ENCODE results near the gene AP3S1. TPM values are rescaled to one million over a fixed set of nuclear protein-coding genes. Genes with fewer than 3 reads are reported as not detected.

Gene AP3S1
- total RNA-seq, 2 experiments from 2014 or later = 102 to 107 TPM

- peaks cover 66% of the 10 kb centered on the region for H3K27me3 Mint-ChIP-seq
- TF ChIP-seq, protein P1, sequence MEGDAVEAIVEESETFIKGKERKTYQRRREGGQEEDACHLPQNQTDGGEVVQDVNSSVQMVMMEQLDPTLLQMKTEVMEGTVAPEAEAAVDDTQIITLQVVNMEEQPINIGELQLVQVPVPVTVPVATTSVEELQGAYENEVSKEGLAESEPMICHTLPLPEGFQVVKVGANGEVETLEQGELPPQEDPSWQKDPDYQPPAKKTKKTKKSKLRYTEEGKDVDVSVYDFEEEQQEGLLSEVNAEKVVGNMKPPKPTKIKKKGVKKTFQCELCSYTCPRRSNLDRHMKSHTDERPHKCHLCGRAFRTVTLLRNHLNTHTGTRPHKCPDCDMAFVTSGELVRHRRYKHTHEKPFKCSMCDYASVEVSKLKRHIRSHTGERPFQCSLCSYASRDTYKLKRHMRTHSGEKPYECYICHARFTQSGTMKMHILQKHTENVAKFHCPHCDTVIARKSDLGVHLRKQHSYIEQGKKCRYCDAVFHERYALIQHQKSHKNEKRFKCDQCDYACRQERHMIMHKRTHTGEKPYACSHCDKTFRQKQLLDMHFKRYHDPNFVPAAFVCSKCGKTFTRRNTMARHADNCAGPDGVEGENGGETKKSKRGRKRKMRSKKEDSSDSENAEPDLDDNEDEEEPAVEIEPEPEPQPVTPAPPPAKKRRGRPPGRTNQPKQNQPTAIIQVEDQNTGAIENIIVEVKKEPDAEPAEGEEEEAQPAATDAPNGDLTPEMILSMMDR (IDR thresholded peaks at IDR 0.05) = no peak
- H3K36me3 Mint-ChIP-seq (ENCODE audit: low read depth) = no peaks in the 10 kb centered on the region
- no peak overlapping the region for H3K27ac Mint-ChIP-seq
- intact Hi-C loops (cut with micrococcal nuclease) = no loop called here
- no peaks in the 10 kb centered on the region for H3K9me3 Mint-ChIP-seq
- no peak overlapping the region for H3K4me3 Mint-ChIP-seq
- ChIA-PET CTCF (interaction anchor here (1.1 kb wide), 1 partner anchor 9 kb away, joined by 3 read pairs; no protein-coding TSS in a partner anchor), POLR2A (no interaction called here)
- DNase-seq (peak; percentile 37), ATAC-seq (no peak)
- H3K4me1 Mint-ChIP-seq (ENCODE audit: low read depth) = peaks cover 40% of the 10 kb centered on the region
Measured at GRCh38 chr5:115813719-115814118, 28.0 kb upstream of the AP3S1 start.

DNA sequence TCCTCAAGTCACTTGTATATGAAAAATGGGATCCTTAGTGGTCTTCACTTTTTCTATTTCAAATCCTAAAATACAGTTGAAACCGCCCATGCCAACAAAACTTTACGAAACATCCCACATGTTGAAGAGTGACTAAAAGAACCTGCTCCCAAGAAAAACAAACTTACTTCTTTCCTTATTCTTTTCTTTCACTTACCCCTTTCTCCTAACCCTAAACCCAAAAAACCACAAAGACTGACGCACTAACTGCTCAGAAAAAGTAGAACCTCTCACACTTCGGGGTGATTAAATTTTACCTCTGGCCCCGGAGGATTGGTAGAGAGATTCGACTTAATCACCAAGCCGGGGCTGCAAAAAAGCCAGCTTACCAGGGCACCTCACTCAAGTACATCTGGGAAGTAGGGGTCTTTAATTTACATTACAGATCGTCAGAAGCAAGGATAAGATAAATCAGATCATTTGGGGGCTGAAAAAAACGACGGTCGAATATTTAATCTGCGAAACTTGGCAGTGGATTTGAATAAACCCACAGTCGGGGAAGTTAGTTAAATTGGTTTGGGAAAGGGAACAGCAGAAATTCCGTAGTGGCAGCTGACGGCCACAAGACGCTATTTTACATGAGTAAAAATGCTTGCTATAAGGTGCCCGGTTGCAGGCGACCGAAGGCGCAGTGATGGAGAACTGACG, 26.6 kb upstream of the AP3S1 start:
- TF ChIP-seq, protein P1 (IDR thresholded peaks at IDR 0.05) = no peak
- Mint-ChIP-seq H3K27me3 (peaks cover 69% of the 10 kb centered on the region), H3K36me3 (ENCODE audit: low read depth) (no peaks in the 10 kb centered on the region), H3K4me3 (peak overlapping the region; percentile 15), H3K4me1 (ENCODE audit: low read depth) (peaks cover 29% of the 10 kb centered on the region), H3K27ac (no peak overlapping the region), H3K9me3 (no peaks in the 10 kb centered on the region)
- DNase-seq = peak; percentile 13
- no peak for ATAC-seq
- POLR2A ChIA-PET = no interaction called here
- CTCF ChIA-PET = no interaction called here
- intact Hi-C loops (cut with micrococcal nuclease) = no loop called here

DNA sequence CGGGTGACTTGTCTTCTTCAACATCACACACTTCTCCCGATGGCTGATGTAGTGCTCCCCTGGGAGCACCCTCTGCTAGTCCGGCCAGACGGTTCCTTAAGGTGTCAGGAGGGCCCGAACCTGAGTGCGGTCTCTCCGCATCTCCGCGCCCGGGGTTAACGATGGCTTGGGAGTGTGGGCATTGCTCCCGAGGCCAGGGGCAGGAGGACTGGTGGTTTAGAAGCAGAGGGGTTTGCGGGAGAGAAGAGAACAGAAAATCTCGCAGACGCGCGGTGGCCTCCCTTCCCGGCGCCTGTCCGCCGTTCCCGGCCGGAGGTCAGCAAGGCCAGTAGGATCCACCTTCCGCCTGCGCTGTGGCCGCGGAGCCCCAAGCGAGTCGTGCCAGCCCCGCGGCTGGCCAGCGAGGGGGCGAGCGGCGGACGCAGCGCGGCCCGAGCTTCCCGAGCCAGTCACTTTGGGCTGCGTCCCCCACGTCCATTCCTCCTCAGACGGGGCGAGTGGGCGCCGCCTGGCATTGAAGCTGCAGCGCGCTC, 26.0 kb upstream of the AP3S1 start:
- DNase-seq (no peak), ATAC-seq (peak; percentile 10)
- intact Hi-C loops (cut with micrococcal nuclease) = no loop called here
- Mint-ChIP-seq H3K36me3 (ENCODE audit: low read depth) (no peaks in the 10 kb centered on the region), H3K4me3 (peak overlapping the region; percentile 61), H3K27ac (no peak overlapping the region), H3K27me3 (peaks cover 73% of the 10 kb centered on the region), H3K4me1 (ENCODE audit: low read depth) (peaks cover 28% of the 10 kb centered on the region), H3K9me3 (no peaks in the 10 kb centered on the region)
- TF ChIP-seq, protein P1 (IDR thresholded peaks at IDR 0.05) = no peak
- ChIA-PET CTCF (interaction anchor here (1.1 kb wide), 1 partner anchor 181 kb away, joined by 4 read pairs; no protein-coding TSS in a partner anchor), POLR2A (no interaction called here)

- CTCF ChIA-PET = interaction anchor here (1.1 kb wide), 1 partner anchor 181 kb away, joined by 4 read pairs; no protein-coding TSS in a partner anchor
- DNase-seq (peak; percentile 57), ATAC-seq (peak; percentile 79)
- Mint-ChIP-seq H3K9me3 (no peaks in the 10 kb centered on the region), H3K36me3 (ENCODE audit: low read depth) (no peaks in the 10 kb centered on the region), H3K4me3 (peak within 1 kb of the TSS; percentile 61), H3K27ac (no peak within 1 kb of the TSS), H3K4me1 (ENCODE audit: low read depth) (peaks cover 24% of the 10 kb centered on the region), H3K27me3 (peaks cover 68% of the 10 kb centered on the region)
- POLR2A ChIA-PET = no interaction called here
- TF ChIP-seq, protein P1 (IDR thresholded peaks at IDR 0.05) = no peak
- intact Hi-C loops (cut with micrococcal nuclease) = no loop called here
Measured at GRCh38 chr5:115816226-115817081, 25.3 kb upstream of the AP3S1 start, which contains the start of gene CDO1. CDO1 (minus strand) TSS chr5:115816659; CDS start chr5:115816397, 262 bp downstream.
